Measurements from ENCODE around the gene ATP8B2.
"Not testable (repeated sequence)": the region's sequence is repeated elsewhere in the genome, so short reads cannot be mapped to it uniquely, and the experiment has no call there.

Gene ATP8B2

GRCh38 chr1:154324669-154325582 is at the start of gene ATP8B2:
Gene ATP8B2, plus strand, starts transcription at chr1:154325525. Its CDS starts 2,617 bp downstream, at chr1:154328142.
- peak; percentile 83 to 90 for DNase-seq

GRCh38 chr1:154276797-154277196 is 48.5 kb upstream of the ATP8B2 start:
- DNase-seq = peak; percentile 33 to 49

GRCh38 chr1:154287591-154287990 is 37.7 kb upstream of the ATP8B2 start:
- DNase-seq = not testable (repeated sequence)

DNA sequence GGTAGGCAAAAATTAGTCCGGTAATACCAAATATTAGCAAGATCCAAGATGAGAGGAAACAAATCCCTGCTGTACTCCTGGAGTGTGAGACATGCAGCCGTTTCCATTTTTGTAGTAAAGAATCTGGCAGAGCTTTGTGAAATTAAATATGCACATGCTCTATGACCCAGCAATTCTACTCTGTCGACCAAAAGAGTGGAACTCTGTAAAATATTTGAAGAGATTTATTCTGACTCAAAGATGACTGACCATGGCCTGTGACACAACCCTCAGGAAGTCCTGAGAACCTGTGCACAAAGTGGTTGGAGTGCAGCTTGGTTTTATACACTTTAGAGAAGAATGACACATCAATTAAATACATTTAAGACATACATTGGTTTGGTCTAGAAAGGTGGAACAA is 36.7 kb upstream of the ATP8B2 start:
- no peak for DNase-seq

DNA sequence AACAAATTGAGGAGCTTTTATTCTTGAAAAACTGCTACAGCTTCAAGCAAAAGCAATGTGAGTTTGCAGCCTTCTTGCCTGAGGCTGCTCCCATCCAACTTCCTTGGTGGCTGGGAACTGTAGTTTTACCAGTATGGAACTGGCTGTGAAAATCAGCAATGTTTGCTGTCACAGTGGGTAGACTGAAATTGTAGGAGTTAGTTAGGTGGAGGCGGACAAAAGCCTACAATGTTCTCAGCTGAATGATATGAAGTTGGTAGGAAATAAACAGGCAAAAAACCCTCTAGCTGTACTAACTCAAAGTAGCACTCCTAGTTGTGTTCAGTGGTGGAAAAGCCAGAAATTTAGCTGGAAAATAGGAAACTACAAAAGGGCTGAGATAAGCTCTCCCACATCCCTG is 34.4 kb upstream of the ATP8B2 start:
- DNase-seq = no peak

DNA sequence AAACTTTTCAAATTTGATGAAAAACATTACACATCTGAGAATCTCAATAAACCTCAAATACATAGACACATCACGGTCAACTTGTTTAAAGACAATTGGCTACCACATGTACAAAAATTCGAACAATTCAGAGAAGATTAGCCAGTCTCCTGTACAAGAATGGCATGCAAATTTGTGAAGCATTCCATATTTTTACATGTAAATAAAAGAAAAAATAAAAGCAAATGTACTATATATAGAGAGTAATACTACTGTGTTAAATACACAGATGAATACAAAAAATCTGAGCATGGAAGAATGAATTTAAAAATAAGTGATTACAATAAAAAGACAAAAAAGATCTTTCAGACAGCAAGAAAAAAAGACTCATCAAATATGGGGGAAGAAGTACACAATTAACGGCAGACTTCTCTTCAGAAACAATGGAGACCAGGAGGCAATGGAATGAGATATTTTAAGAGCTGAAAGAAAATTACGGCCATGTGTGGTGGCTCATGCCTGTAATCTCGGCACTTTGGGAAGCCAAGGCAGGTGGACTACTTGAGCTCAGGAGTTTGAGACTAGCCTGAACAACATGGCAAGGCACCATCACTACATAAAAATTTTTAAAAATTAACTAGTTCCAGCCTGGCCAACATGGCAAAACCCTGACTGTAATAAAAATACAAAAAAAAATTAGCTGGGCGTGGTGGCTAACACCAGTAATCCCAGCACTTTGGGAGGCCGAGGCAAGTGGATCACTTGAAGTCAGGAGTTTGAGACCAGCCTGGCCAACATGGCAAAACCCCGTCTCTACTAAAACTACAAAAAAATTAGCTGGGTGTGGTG is 29.7 kb upstream of the ATP8B2 start:
- no peak for DNase-seq

DNA sequence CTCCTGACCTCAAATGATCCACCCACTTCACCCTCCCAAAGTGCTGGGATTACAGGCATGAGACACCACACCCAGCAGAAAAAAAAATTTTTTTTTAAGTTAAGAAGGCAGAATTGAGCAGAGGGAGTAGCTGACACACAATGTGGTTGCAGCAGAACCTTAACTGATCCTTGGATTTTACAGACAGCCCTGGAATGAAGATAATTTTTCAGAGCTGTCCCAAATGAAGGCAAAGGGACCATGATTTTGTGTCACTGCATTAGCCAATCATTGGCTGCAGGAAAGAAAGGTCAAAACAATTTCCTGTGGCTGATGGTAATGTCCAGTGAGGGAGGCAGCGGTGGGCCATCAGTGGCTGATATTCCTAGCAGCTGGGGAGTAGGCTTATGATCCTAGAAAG is 23.7 kb upstream of the ATP8B2 start:
- DNase-seq = no peak

GRCh38 chr1:154304664-154305337 is 20.5 kb upstream of the ATP8B2 start:
- DNase-seq = peak; percentile 58 to 68

DNA sequence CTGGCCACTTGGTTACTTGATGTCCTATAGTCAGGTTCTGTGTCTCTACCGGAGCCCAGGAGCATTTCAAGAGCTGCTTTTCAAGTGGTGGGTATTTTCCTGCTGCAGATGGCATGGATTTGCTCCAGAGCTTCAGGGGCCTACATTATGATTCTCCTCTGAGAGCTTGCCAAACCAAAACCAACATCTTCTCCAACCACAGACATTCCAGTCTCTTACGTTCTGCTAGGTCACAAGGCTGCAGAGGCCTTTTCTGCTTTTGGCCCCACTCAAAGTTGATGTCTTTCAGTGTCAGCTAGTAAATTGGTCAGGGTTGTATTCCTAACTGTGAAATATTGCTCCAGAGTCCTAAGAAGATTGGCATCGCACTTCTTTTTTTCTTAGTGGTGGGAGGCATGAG is 19.2 kb upstream of the ATP8B2 start:
- DNase-seq = no peak

GRCh38 chr1:154307670-154308270 is 17.6 kb upstream of the ATP8B2 start:
- DNase-seq = peak in 1 of 2 experiments; percentile 12

GRCh38 chr1:154309136-154309535 is 16.2 kb upstream of the ATP8B2 start:
- DNase-seq = not testable (repeated sequence)

GRCh38 chr1:154312229-154313065 is 12.9 kb upstream of the ATP8B2 start:
- not testable (repeated sequence) for DNase-seq

GRCh38 chr1:154313066-154313356 is 12.3 kb upstream of the ATP8B2 start:
- no peak for DNase-seq

GRCh38 chr1:154314226-154314625 is 11.1 kb upstream of the ATP8B2 start:
- not testable (repeated sequence) for DNase-seq

DNA sequence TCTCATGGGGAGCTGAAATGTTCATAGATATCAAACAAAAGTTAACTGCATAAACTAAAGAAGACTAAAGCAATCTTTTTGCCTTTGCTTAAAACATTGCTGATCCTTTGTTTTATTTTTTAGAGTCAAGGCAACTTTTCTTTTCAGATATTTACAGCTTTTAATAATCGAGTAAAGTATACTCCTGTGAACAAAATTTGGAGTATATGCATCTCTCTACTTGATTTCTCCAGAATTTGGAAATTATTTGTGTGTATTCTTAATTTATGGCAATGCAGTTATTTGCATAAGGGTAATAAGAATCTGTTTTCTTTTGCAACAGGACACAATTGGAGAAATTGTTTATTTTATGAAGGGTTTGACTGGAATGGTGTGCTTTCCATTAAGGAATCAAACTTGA is 8.6 kb upstream of the ATP8B2 start:
- no peak for DNase-seq

GRCh38 chr1:154318386-154318785 is 6.9 kb upstream of the ATP8B2 start:
- DNase-seq = no peak

- no peak for DNase-seq
Observed at GRCh38 chr1:154320882-154321608, 4.3 kb upstream of the ATP8B2 start, which contains the start of gene AQP10. Gene AQP10, plus strand, starts transcription at chr1:154321093. Its CDS starts 63 bp downstream, at chr1:154321156.

DNA sequence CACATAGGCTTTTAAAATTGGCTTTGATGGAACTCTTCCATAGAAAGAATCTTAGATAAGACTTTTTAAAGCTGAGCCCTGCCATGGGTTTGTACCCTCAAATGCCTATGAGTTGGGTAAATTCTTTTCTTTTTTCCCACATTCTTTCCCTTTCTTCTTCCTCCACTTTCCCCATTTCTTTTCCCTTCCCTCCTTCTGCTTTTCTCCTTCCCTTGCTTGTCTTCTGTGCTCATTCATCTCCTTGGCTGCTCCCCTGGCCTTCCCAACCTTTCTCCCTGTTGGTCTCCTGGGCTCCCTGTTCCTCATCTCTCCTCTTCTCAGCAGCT is 3.8 kb upstream of the ATP8B2 start:
- not testable (repeated sequence) for DNase-seq

DNA sequence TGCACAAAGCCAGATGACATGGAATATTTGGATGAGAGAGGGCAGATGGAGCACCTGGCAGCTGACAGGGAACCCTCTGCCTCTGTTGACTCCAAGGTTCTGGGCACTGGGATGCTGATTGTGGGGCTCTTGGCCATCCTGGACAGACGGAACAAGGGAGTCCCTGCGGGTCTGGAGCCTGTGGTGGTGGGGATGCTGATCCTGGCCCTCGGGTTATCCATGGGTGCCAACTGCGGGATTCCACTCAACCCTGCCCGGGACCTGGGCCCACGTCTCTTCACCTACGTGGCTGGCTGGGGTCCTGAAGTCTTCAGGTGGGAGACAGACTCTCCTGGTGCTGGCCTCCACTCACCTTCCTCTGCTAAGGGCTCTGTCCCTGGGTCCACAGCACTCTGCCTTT is 1.8 kb upstream of the ATP8B2 start:
- no peak for DNase-seq

GRCh38 chr1:154324241-154324640 is 1.1 kb upstream of the ATP8B2 start:
- DNase-seq = peak in 1 of 2 experiments; percentile 9

Data from activated CD4-positive, alpha-beta T cell treated with anti-CD3 and anti-CD28 coated beads, Interleukin-2, amount 50 U/mL, for 48 hours (primary cell).